Gastroesophageal sphincter (tissue), 4 donors: ENCODE data around the gene RIC1. TPM values are rescaled to one million over a fixed set of nuclear protein-coding genes. Genes with fewer than 3 reads are reported as not detected.

Source experiments
- ATAC-seq: fragments of 150-250 bp; one replicate; pipeline ENCODE4 v1.9.1; 2016; ENCODE audit warnings: mild to moderate bottlenecking, moderate library complexity
- H3K27ac ChIP-seq, 4 donors: fragments of 200-600 bp; sonication (generic) in 3 of 4; 1 replicate in 3 of 4; 2 replicates in 1 of 4; pipeline ENCODE4 v1.5.1; 2016 to 2019
- H3K27me3 ChIP-seq: fragments of 200-600 bp; sonication (generic); one replicate; pipeline ENCODE4 v1.5.1; 2019
- H3K36me3 ChIP-seq, 2 donors: fragments of 200-600 bp; sonication (generic); one replicate each; pipeline ENCODE4 v1.5.1; 2019; ENCODE audit warnings: control low read depth in 1 of 2
- H3K4me1 ChIP-seq, 3 donors: fragments of 200-600 bp; sonication (generic); 1 replicate in 2 of 3; 2 replicates in 1 of 3; pipeline ENCODE4 v1.5.1; 2016 to 2019; ENCODE audit warnings: control low read depth in 2 of 3
- H3K4me3 ChIP-seq, 2 donors: fragments of 200-600 bp; sonication (generic); one replicate each; pipeline ENCODE4 v1.5.1; 2019; ENCODE audit warnings: mild to moderate bottlenecking in 1 of 2, moderate library complexity in 1 of 2
- H3K9me3 ChIP-seq, 3 donors: fragments of 200-600 bp; sonication (generic); one replicate each; pipeline ENCODE4 v1.5.1; 2017 to 2019; ENCODE audit warnings: control low read depth in 2 of 3
- EP300 ChIP-seq: sonication (generic); formaldehyde crosslinking; IDR thresholded peaks from one replicate; pipeline ENCODE4 v1.6.1; 2017; ENCODE audit warnings: antibody characterized with exemption, mild to moderate bottlenecking
- POLR2A ChIP-seq, 2 donors: fragments of 450-650 bp; IDR thresholded peaks; one replicate each; pipeline ENCODE4 v1.6.1; 2017; ENCODE audit warnings: antibody characterized with exemption in 2 of 2, mild to moderate bottlenecking in 2 of 2, moderate library complexity in 1 of 2
- POLR2AphosphoS5 ChIP-seq: sonication (generic); formaldehyde crosslinking; IDR thresholded peaks from one replicate; pipeline ENCODE4 v1.6.1; 2017; ENCODE audit warnings: antibody characterized with exemption
- WGBS, 2 donors: methylation state at CpG; one replicate each; pipeline ENCODE4 v1.1.5; 2018; ENCODE audit warnings: low coverage in 1 of 2; 5-methylcytosine and 5-hydroxymethylcytosine counted together
- total RNA-seq, 4 donors: library from RNA; depleted of rRNA; stranded (reverse); fragments of >200 nt; gene quantifications; one replicate each; pipeline ENCODE4 v1.1.0, GENCODE V29; 2016
- TF ChIP-seq, protein P1 (sequence below), 4 experiments: fragments of 200-600 bp in 2 of 4; fragments of 450-650 bp in 2 of 4; sonication (generic) in 1 of 4; IDR thresholded peaks; one replicate each; pipeline ENCODE4 v1.5.1; 2017 to 2019; ENCODE audit warnings: antibody characterized with exemption in 4 of 4, mild to moderate bottlenecking in 2 of 4, moderate library complexity in 2 of 4

RIC1 gene
- total RNA-seq, 4 donors from 2014 or later = 39.2 to 60.5 (median 47.2) TPM

- Histone ChIP-seq H3K27ac (no peak overlapping the region), H3K27me3 (no peaks in the 10 kb centered on the region), H3K36me3 (no peaks in the 10 kb centered on the region), H3K4me1 (peaks cover 0 to 8% (median 0%) of the 10 kb centered on the region in 3 donors), H3K9me3 (no peaks in the 10 kb centered on the region), H3K4me3 (no peak overlapping the region)
- no peak for ATAC-seq
- 54 to 74% methylated on average over 2 of the region's 2 CpGs for WGBS, 2 donors
- TF ChIP-seq EP300 (no peak), POLR2A (IDR thresholded peaks at IDR 0.05) (no peak), POLR2AphosphoS5 (no peak)
- TF ChIP-seq, protein P1, sequence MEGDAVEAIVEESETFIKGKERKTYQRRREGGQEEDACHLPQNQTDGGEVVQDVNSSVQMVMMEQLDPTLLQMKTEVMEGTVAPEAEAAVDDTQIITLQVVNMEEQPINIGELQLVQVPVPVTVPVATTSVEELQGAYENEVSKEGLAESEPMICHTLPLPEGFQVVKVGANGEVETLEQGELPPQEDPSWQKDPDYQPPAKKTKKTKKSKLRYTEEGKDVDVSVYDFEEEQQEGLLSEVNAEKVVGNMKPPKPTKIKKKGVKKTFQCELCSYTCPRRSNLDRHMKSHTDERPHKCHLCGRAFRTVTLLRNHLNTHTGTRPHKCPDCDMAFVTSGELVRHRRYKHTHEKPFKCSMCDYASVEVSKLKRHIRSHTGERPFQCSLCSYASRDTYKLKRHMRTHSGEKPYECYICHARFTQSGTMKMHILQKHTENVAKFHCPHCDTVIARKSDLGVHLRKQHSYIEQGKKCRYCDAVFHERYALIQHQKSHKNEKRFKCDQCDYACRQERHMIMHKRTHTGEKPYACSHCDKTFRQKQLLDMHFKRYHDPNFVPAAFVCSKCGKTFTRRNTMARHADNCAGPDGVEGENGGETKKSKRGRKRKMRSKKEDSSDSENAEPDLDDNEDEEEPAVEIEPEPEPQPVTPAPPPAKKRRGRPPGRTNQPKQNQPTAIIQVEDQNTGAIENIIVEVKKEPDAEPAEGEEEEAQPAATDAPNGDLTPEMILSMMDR (IDR thresholded peaks at IDR 0.05) = no peak
These were observed 32.7 kb upstream of the RIC1 start for GRCh38 chr9:5596173-5596572.

DNA sequence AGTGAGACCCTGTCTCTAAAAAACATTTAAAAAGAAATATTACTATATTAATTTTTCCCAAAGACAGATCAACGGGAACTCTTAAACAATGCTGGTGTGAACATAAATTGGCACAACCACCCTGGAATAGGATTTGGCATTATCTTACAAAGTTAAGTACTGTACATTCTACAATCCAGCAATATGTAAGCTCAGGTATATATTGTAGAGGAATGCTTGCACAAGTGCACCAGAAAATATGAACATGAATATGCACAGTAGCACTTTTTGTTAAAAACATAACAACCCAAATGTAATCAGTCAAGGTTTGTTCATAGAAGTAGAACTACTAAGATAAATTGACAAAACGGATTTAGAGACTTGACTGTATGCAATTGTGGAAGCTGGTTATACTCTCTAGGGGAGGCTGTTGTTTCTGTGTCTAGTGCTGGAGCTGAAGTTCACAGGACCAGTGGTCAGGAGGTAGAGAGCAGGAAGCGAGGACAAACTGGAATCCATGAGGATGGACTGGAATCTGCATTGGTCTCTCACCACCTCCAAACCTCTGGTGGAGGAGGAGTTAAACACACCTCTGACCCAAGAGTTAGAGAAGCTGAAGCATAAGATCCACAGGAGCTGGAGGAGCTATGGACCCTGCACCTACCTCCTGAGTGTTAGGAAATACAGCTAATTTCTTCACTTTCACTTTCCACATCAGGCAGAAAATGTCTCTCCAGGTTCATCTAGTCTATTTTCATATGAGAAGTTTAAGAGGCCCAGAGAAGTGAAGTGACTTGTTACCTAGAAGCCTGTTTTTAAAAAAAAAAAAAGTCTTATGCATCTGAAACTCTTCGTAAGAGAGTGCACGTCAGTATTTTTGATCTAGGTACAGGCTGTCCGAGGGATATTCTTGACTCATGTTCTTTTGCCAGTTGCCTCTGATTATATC lies 20.3 kb upstream of the RIC1 start:
- Histone ChIP-seq H3K27me3 (no peaks in the 10 kb centered on the region), H3K4me3 (peak overlapping the region; percentile 40 to 70), H3K9me3 (no peaks in the 10 kb centered on the region), H3K4me1 (peaks cover 0 to 15% (median 10%) of the 10 kb centered on the region in 3 donors), H3K36me3 (no peaks in the 10 kb centered on the region), H3K27ac (peak overlapping the region; percentile 74 to 98 (median 84))
- peak; percentile 83 for ATAC-seq
- 16 to 34% methylated on average over 5 to 6 of the region's 6 CpGs for WGBS, 2 donors
- TF ChIP-seq, protein P1 (IDR thresholded peaks at IDR 0.05) = peak in 1 of 4 experiments; percentile 31
- no peak for TF ChIP-seq EP300

DNA sequence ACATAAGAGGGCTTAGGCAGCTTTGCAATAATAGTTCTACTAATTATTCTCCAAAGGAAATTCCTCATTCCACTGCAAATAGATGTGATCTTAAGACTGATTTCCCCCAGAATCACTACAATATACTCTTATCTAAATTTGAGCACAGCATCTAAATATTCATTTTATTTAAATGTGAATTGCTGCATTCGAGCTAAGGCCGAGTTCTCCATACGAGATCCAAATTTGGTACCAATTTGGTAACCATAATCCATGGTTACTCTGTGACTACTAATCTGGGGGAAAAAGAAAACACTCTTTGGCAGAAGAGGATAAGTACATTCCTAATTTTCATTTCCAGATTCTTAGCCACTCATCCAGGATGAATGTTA lies 19.7 kb upstream of the RIC1 start:
- Histone ChIP-seq H3K27ac (peak overlapping the region; percentile 74 to 98 (median 84)), H3K9me3 (no peaks in the 10 kb centered on the region), H3K36me3 (no peaks in the 10 kb centered on the region), H3K4me3 (peak overlapping the region; percentile 40 to 70), H3K27me3 (no peaks in the 10 kb centered on the region), H3K4me1 (peaks cover 0 to 15% (median 10%) of the 10 kb centered on the region in 3 donors)
- no peak for TF ChIP-seq POLR2AphosphoS5
- no peak for TF ChIP-seq EP300
- TF ChIP-seq, protein P1 (IDR thresholded peaks at IDR 0.05) = no peak
- no peak for TF ChIP-seq POLR2A (IDR thresholded peaks at IDR 0.05)
- WGBS, 2 donors = 33 to 62% methylated on average over 3 of the region's 3 CpGs
- no peak for ATAC-seq

DNA sequence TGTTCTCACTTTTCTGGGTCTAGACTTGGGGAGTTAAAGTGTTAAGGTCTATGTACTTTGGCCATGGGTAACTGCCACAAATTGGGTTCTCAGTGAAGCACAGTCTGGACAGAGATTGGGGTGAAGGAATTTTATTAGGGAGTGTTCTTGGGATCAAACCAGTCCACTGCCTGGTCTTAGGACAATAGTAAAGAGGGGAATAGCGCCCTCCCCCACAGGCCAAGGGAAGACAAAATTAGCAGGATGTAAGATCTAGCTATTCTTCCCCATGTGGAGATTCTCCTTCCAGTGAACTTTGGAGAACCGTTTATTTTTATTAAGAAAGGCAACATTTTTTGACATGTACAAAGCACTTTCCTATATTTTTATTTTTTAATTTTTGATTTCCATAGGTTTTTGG lies 18.4 kb upstream of the RIC1 start:
- ATAC-seq = no peak
- Histone ChIP-seq H3K4me3 (no peak overlapping the region), H3K27ac (no peak overlapping the region)

More for the DNA sequence above, 18.4 kb upstream of the RIC1 start:
- Histone ChIP-seq H3K27me3 (no peaks in the 10 kb centered on the region), H3K36me3 (no peaks in the 10 kb centered on the region), H3K9me3 (no peaks in the 10 kb centered on the region), H3K4me1 (peaks cover 0 to 15% (median 10%) of the 10 kb centered on the region in 3 donors)
- no peak for TF ChIP-seq EP300
- no peak for TF ChIP-seq POLR2A (IDR thresholded peaks at IDR 0.05)
- no peak for TF ChIP-seq POLR2AphosphoS5
- TF ChIP-seq, protein P1 (IDR thresholded peaks at IDR 0.05) = no peak
- 38 to 64% methylated on average over 2 of the region's 2 CpGs for WGBS, 2 donors
